Measurements from ENCODE around the gene CDK5RAP2. TPM values are rescaled to one million over a fixed set of nuclear protein-coding genes. Genes with fewer than 3 reads are reported as not detected.

The CDK5RAP2 gene
- total RNA-seq, 1 donor, result 21.2 TPM

DNA sequence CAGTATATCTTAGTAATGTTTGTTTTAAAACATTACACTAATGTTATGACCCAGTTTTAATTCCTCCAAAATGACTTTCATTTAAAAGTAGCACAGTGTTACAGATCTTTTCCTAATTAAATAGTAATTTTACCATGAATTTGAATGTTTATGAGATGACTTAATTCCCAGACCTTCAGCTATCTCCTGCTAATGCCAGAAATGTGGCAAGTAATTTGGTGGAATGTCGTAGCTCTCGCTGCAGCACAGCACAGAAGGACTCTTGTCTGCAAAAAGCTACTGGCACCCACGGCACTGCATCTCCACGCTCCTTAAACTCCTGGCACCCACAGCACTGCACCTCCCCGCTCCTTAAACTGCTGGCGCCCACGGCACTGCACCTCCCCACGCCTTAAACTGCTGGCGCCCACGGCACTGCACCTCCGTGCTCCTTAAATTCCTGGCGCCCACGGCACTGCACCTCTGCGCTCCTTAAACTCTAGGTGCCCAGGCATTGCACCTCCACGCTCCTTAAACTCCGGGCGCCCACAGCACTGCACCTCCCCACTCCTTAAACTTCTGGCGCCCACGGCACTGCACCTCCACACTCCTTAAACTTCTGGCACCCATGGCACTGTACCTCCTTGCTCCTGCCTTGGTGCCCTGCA is 163.1 kb downstream of the CDK5RAP2 start:
- no peak overlapping the region for H3K4me3 ChIP-seq (ENCODE audit: low read depth, low read length)
- DNase-seq (ENCODE audit: low read depth), result no peak
- TF ChIP-seq CTCF (IDR thresholded peaks at IDR 0.05; ENCODE audit: insufficient read depth, low read depth, low read length), result no peak

DNA sequence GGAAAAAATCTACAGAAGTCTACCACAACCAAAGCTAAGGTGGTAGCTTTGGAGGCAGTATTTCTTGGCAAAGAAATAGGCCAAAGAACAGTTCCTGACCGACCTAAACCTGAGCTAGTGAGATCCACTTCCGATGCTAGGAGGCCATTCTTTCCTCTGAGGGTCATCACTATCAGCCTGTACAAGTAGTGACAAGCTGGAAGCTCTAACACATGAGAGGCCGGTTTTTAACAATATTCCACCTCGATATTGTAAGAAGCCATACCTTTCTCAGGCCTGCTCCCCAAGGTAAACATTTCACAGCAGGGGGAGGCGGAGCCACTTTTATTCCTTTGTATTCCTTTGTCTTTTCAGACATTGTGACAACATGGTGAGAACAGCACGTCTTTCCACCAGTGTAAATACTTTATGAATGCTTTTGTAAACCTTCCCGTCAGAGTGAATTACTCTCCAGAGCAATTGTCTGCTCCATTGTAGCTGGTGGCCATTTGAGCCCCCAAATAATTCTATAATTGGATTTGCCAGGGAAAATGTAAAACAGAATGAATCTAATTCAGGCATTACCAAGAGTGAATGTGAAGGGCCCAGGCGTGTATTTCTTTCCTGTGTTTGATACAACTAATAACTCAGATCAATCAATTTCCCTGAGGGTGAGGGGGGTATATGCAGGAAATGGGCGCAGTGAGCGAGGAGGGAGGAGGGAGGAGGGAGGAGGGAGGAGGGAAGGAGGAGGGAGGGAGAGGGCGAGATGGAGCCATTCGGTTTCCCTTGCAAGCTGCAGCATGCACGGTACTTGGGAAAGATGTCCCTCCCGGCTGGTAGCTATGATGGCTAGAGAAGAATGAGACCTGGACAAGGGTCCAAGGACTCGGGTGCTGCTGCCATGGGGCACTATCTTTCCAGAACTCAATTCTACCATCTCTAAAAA is 166.6 kb downstream of the CDK5RAP2 start:
- TF ChIP-seq CTCF (IDR thresholded peaks at IDR 0.05; ENCODE audit: insufficient read depth, low read depth, low read length), result no peak
- no peak for DNase-seq (ENCODE audit: low read depth)
- no peak overlapping the region for H3K4me3 ChIP-seq (ENCODE audit: low read depth, low read length)

DNA sequence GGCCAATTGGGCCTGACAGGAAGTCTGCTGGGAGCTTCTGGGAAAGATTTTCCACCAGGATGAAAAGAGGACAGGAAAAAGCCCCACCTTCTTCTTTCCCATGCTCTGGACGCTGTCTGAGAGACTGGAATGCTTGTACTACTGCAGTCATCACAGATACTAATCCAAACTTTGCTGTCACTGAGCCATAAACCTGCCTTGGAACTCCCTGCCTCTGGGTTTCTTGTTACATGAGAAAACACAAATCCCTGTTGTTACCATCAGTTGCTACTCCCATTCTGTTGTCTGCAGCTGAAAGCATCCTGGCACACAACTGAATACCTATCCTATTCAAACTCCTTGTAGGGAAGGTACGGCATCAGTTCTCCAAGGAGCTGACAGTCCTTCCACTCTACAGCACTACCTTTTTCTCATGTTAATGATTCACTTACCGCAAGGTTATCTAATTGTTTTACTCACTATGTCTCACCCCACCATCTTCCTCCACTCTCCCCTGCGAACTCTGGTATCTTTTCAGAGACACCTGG is 167.5 kb downstream of the CDK5RAP2 start:
- no peak for TF ChIP-seq CTCF (IDR thresholded peaks at IDR 0.05; ENCODE audit: insufficient read depth, low read depth, low read length)
- H3K4me3 ChIP-seq (ENCODE audit: low read depth, low read length), result no peak overlapping the region
- DNase-seq (ENCODE audit: low read depth), result peak; percentile 89

DNA sequence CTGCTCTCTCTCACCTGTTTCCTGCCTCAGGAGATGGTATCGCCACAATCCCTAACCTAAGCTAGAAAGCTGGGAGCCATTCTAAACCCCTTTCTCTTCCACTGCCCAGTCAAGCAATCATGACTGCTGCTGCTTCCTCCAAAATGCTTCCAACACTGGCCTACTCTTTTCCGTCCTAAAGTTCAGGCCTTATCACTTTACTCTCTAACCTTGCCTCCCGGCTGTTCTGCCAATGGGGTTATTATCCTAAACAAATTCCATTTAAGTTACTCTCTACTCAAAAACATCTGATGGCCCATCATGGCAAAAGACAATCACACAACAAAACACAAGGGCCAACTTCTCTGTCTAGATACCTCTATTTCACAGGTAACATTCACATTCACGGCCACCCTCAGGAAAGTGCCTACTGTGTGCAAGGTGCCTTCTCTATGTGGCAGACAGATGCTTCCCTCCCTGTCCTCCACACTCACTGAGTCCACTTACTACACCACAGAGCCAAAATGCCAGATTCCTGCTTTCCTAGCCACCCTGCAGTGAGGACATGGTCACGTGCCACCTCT is 168.0 kb downstream of the CDK5RAP2 start:
- no peak overlapping the region for H3K4me3 ChIP-seq (ENCODE audit: low read depth, low read length)
- DNase-seq (ENCODE audit: low read depth), result no peak
- TF ChIP-seq CTCF (IDR thresholded peaks at IDR 0.05; ENCODE audit: insufficient read depth, low read depth, low read length), result no peak

GRCh38 chr9:120410925-120411501 is 169.0 kb downstream of the CDK5RAP2 start:
- DNase-seq (ENCODE audit: low read depth), result peak; percentile 42

More at GRCh38 chr9:120410925-120411501, 169.0 kb downstream of the CDK5RAP2 start:
- TF ChIP-seq CTCF (IDR thresholded peaks at IDR 0.05; ENCODE audit: insufficient read depth, low read depth, low read length), result no peak
- no peak overlapping the region for H3K4me3 ChIP-seq (ENCODE audit: low read depth, low read length)
